K562 (cell line): ENCODE data around the gene THYN1. TPM values are rescaled to one million over a fixed set of nuclear protein-coding genes. Genes with fewer than 3 reads are reported as not detected.

ENCODE experiments used
- ATAC-seq: fragments of 200-7000 bp; cut with Tn5 transposase; 3 replicates; pipeline ENCODE4 v1.9.1; 2020; ENCODE audit warnings: moderate library complexity
- BruUV-seq: library from RNA; stranded (reverse); fragments of 400-500 nt; replicated peaks from 2 replicates; lab custom pipeline; 2021; lab: Mats Ljungman, UMichigan
- CTCF ChIA-PET: fragments of 300-600 bp; formaldehyde crosslinking; extraction: SDS; loops from one replicate; lab custom pipeline; 2021; ENCODE audit warnings: low intra/inter-chr PET ratio; lab: Yijun Ruan, JAX
- POLR2A ChIA-PET: fragments of 300-600, 350-650 bp; sonication (Branson Sonifier 250); formaldehyde crosslinking; extraction: SDS; loops from one replicate; lab custom pipeline; 2021; ENCODE audit warnings: antibody characterized with exemption, inconsistent platforms; lab: Yijun Ruan, JAX
- DNase-seq, 4 experiments: peaks; one replicate each; pipeline versions ENCODE4 v3.0.0 to v3.0.0-alpha.2; 2011 to 2018; ENCODE audit warnings: low spot score in 3 of 4, mixed read lengths in 3 of 4; ENCODE audit errors: extremely low read depth in 1 of 4
- FAIRE-seq: peaks from 2 replicates; lab custom pipeline; 2011; peaks lifted over from hg19 to GRCh38; lab: Jason Lieb, UNC
- H2AFZ ChIP-seq: 2 replicates; pipeline ENCODE4 v1.6.0; 2011; ENCODE audit warnings: low read depth, low read length, control low read depth, inconsistent platforms
- H3K27ac ChIP-seq: fragments of 200-600 bp; 3 replicates; pipeline ENCODE4 v1.8.0; 2011; ENCODE audit warnings: low read depth, mild to moderate bottlenecking, control low read depth, inconsistent platforms, low read length, moderate library complexity, mixed read lengths; ENCODE audit errors: extremely low read depth
- H3K27me3 ChIP-seq, 2 experiments: fragments of 300-600 bp in 1 of 2; 2 replicates in 1 of 2; 3 replicates in 1 of 2; pipeline versions ENCODE4 v1.6.0 to v1.8.0; 2011; ENCODE audit warnings: inconsistent platforms in 2 of 2, low read length in 2 of 2, mild to moderate bottlenecking in 1 of 2, mixed read lengths in 1 of 2, moderate library complexity in 1 of 2; ENCODE audit not compliant: control insufficient read depth in 2 of 2, insufficient read depth in 2 of 2
- H3K36me3 ChIP-seq: fragments of 300-600 bp; 3 replicates; pipeline ENCODE4 v1.8.0; 2011; ENCODE audit warnings: mild to moderate bottlenecking, low read length, inconsistent platforms; ENCODE audit not compliant: control insufficient read depth, insufficient read depth
- H3K4me1 ChIP-seq, 2 experiments: fragments of 200-600 bp in 1 of 2; replicated peaks in 1 of 2; 2 replicates in 1 of 2; 3 replicates in 1 of 2; pipeline versions ENCODE4 v1.5.1 to v1.8.0; 2011; ENCODE audit warnings: inconsistent platforms in 2 of 2, low read length in 2 of 2, mild to moderate bottlenecking in 1 of 2, mixed read lengths in 1 of 2, moderate library complexity in 1 of 2; ENCODE audit not compliant: control insufficient read depth in 2 of 2, insufficient read depth in 2 of 2
- H3K4me2 ChIP-seq: 2 replicates; pipeline ENCODE4 v1.6.1; 2011; ENCODE audit warnings: low read length, control low read depth, inconsistent platforms, mixed read lengths; ENCODE audit not compliant: insufficient read depth
- H3K4me3 ChIP-seq: fragments of 200-600 bp; sonication (generic), shearing (Covaris generic); 2 replicates; pipeline ENCODE4 v1.5.1; 2016; ENCODE audit warnings: control low read depth, inconsistent platforms
- H3K79me2 ChIP-seq: fragments of 200-600 bp; 3 replicates; pipeline ENCODE4 v1.8.0; 2011; ENCODE audit warnings: low read length, inconsistent platforms; ENCODE audit not compliant: control insufficient read depth, insufficient read depth
- H3K9ac ChIP-seq, 2 experiments: 2 replicates each; pipeline versions ENCODE4 v1.6.0 to v1.6.1; 2011; ENCODE audit warnings: low read depth in 2 of 2, low read length in 2 of 2, control low read depth in 1 of 2, inconsistent platforms in 1 of 2, mild to moderate bottlenecking in 1 of 2, mixed read lengths in 1 of 2; ENCODE audit not compliant: insufficient read depth in 1 of 2
- H3K9me1 ChIP-seq: one replicate; pipeline ENCODE4 v1.6.0; 2011; ENCODE audit warnings: inconsistent platforms, mild to moderate bottlenecking, low read length, moderate library complexity; ENCODE audit not compliant: control insufficient read depth, insufficient read depth
- H3K9me3 ChIP-seq: replicated peaks from 2 replicates; pipeline ENCODE4 v1.5.1; 2011; ENCODE audit warnings: low read depth, low read length, inconsistent platforms; ENCODE audit not compliant: control insufficient read depth, insufficient read depth
- H4K20me1 ChIP-seq: replicated peaks from 2 replicates; pipeline ENCODE4 v1.6.1; 2011; ENCODE audit warnings: low read length, inconsistent platforms, mixed read lengths; ENCODE audit not compliant: control insufficient read depth, insufficient read depth
- PYGO2 ChIP-seq: fragments of 450-650 bp; IDR thresholded peaks from 2 replicates; pipeline ENCODE4 v1.6.1; 2016; ENCODE audit warnings: mild to moderate bottlenecking, missing genetic modification characterization, moderate library complexity, missing compliant biosample characterization
- RAD21 ChIP-seq, 2 experiments: fragments of 250-450 bp in 1 of 2; fragments of 450-650 bp in 1 of 2; sonication (Bioruptor Pico) in 1 of 2; formaldehyde crosslinking in 1 of 2; IDR thresholded peaks in 1 of 2; conservative IDR thresholded peaks in 1 of 2; 2 replicates each; pipeline versions ENCODE4 v1.4.0 to v1.8.0; 2020 to 2022; ENCODE audit warnings: mild to moderate bottlenecking in 2 of 2, moderate library complexity in 1 of 2
- TCF3 ChIP-seq: sonication (generic); formaldehyde crosslinking; IDR thresholded peaks from 2 replicates; pipeline ENCODE4 v1.4.0; 2020; ENCODE audit warnings: mild to moderate bottlenecking, missing genetic modification reagents
- ZNF212 ChIP-seq: fragments of 450-650 bp; formaldehyde crosslinking; IDR thresholded peaks from 2 replicates; pipeline ENCODE4 v1.4.0; 2020; ENCODE audit warnings: mild to moderate bottlenecking
- ZNF324 ChIP-seq: fragments of 250-450 bp; sonication (Bioruptor Pico); IDR thresholded peaks from 2 replicates; pipeline ENCODE4 v1.4.0; 2020; ENCODE audit warnings: mild to moderate bottlenecking
- ZZZ3 ChIP-seq: fragments of 450-650 bp; IDR thresholded peaks from 2 replicates; pipeline ENCODE4 v1.6.1; 2016; ENCODE audit warnings: antibody characterized with exemption, mild to moderate bottlenecking, moderate library complexity
- WGBS: fragments of 100-300 bp; shearing (Covaris generic); methylation state at CpG from one replicate; pipeline ENCODE4 v1.1.6; 2016; ENCODE audit warnings: low coverage, mixed read lengths; ENCODE audit not compliant: insufficient coverage; ENCODE audit errors: missing lambda C conversion rate; 5-methylcytosine and 5-hydroxymethylcytosine counted together
- in situ Hi-C: fragments of 300-500 bp; cut with MboI; formaldehyde crosslinking; loops from 4 replicates; pipeline ENCODE4 v1.15.0; 2018; ENCODE audit warnings: inconsistent platforms, mixed read lengths
- intact Hi-C: fragments of 100-400 bp; cut with micrococcal nuclease; formaldehyde crosslinking; loops from 2 replicates; pipeline ENCODE4 v1.14.2; 2022
- polyA plus RNA-seq, 8 experiments: library from polyadenylated mRNA; depleted of rRNA in 4 of 8; stranded (reverse) in 5 of 8; unstranded in 3 of 8; fragments of >200 nt; fragmentation: Nextera tagmentation in 2 of 8; fragmentation: Illumina TruSeq in 1 of 8; extraction: Ambion mirVana in 2 of 8; extraction: Trizol in 1 of 8; gene quantifications; 2 replicates each; pipeline versions ENCODE4 v1.2.1 to v1.2.3, GENCODE V29; 2011 to 2014; ENCODE audit warnings: inconsistent platforms in 1 of 8, missing spikeins in 1 of 8
- total RNA-seq, 7 experiments: library from RNA; depleted of rRNA in 6 of 7; stranded (reverse); fragments of >200 nt in 6 of 7; fragmentation: Illumina TruSeq in 2 of 7; extraction: Trizol in 2 of 7; gene quantifications; 2 replicates each; pipeline versions ENCODE4 v1.2.1 to v1.2.3, GENCODE V29; 2011 to 2021; ENCODE audit warnings: low replicate concordance in 1 of 7
- TF ChIP-seq, protein P1 (sequence below), 2 experiments: fragments of 450-650 bp; formaldehyde crosslinking in 1 of 2; IDR thresholded peaks; 2 replicates each; pipeline versions ENCODE4 v1.4.0 to v1.6.1; 2014 to 2020; ENCODE audit warnings: mild to moderate bottlenecking in 2 of 2, borderline replicate concordance in 1 of 2, low read depth in 1 of 2
- TF ChIP-seq, protein P2 (sequence below): sonication (generic); formaldehyde crosslinking; IDR thresholded peaks from 2 replicates; pipeline ENCODE4 v1.8.1; 2022; ENCODE audit warnings: missing genetic modification reagents

The THYN1 gene
- total and polyA plus RNA-seq, 9 of the 15 experiments (the other 6 are each of a cell fraction or from before 2014, with no cell fraction given): 54.9 to 279 (median 104) TPM

DNA sequence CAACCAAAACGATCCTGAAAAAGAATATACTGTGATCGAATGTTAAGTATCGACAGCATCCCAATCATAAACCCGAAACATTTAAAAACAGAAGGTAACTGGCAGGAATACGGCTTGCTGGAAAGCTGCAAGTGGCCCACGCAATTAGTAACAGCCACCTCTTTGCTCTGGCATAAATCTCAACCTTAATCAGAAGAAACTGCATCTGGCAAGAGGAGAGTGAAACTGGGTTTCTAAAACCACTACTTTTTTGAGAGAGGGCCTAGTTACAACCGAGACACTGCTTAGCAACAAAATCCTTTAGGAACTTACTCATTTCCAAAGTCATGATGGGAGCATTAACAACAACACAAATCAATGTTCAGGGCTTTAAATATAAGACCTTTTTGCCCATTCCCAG lies 37.3 kb downstream of the THYN1 start (continued):
- no peak for TF ChIP-seq ZNF324 (CRISPR knock-in tag)

DNA sequence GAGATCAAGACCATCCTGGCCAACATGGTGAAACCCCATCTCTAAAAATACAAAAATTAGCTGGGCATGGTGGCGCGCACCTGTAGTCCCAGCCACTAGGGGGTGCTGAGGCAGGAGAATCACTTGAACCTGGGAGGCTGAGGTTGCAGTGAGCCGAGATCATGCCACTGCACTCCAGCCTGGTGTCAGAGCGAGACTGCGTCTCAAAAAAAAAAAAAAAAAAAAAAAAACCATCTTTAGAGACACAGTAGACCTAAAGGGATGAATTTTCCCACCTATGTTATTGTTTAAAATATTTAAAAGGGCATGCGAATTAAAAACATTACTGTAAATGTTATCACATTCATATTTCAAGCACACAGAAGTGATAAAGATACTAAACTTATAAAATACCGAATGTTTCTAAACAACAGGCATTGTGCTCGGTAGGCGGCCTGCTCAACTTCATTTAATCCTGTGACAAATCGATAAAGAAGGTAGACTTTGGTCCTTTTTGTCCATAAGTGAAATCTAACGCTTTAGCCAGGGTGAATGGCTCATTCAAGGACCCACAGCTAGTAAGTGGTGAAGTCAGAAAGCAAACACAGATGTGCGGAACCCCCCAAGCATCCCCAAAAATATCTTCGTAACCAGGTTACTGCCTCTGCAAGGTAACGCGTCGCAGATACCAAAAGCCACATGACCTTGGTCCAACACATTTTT lies 45.5 kb downstream of the THYN1 start:
- CTCF ChIA-PET: interaction anchor here (0.6 kb wide), 1 partner anchor 430 kb away, joined by 4 read pairs; no protein-coding TSS in a partner anchor
- DNase-seq (peak in 1 of 4 experiments; percentile 55), FAIRE-seq (no peak), ATAC-seq (peak; percentile 77)
- BruUV-seq: no TSS peak
- no peak overlapping the region for H3K4me3 ChIP-seq
- POLR2A ChIA-PET: no interaction called here
- peaks cover 13% of the 10 kb centered on the region for H3K79me2 ChIP-seq
- H3K4me1 ChIP-seq: no peaks in the 10 kb centered on the region
- no peaks in the 10 kb centered on the region for H4K20me1 ChIP-seq
- no peak overlapping the region for H3K27ac ChIP-seq
- no peaks in the 10 kb centered on the region for H3K9me1 ChIP-seq
- no peak overlapping the region for H3K9ac ChIP-seq
- peaks cover 97% of the 10 kb centered on the region for H3K36me3 ChIP-seq
- no peak overlapping the region for H2AFZ ChIP-seq
- intact Hi-C loops: loop anchor here (2.0 kb wide), 2 partner anchors 37 to 45 kb away; partner anchors contain the start of genes ACAD8 and THYN1
- 88% methylated on average over 14 of the region's 16 CpGs for WGBS
- no peaks in the 10 kb centered on the region for H3K9me3 ChIP-seq
- H3K4me2 ChIP-seq: no peak overlapping the region
- in situ Hi-C loops: no loop called here
- H3K27me3 ChIP-seq: no peaks in the 10 kb centered on the region
- TF ChIP-seq, protein P1, sequence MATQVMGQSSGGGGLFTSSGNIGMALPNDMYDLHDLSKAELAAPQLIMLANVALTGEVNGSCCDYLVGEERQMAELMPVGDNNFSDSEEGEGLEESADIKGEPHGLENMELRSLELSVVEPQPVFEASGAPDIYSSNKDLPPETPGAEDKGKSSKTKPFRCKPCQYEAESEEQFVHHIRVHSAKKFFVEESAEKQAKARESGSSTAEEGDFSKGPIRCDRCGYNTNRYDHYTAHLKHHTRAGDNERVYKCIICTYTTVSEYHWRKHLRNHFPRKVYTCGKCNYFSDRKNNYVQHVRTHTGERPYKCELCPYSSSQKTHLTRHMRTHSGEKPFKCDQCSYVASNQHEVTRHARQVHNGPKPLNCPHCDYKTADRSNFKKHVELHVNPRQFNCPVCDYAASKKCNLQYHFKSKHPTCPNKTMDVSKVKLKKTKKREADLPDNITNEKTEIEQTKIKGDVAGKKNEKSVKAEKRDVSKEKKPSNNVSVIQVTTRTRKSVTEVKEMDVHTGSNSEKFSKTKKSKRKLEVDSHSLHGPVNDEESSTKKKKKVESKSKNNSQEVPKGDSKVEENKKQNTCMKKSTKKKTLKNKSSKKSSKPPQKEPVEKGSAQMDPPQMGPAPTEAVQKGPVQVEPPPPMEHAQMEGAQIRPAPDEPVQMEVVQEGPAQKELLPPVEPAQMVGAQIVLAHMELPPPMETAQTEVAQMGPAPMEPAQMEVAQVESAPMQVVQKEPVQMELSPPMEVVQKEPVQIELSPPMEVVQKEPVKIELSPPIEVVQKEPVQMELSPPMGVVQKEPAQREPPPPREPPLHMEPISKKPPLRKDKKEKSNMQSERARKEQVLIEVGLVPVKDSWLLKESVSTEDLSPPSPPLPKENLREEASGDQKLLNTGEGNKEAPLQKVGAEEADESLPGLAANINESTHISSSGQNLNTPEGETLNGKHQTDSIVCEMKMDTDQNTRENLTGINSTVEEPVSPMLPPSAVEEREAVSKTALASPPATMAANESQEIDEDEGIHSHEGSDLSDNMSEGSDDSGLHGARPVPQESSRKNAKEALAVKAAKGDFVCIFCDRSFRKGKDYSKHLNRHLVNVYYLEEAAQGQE (IDR thresholded peaks at IDR 0.05; ENCODE audit: borderline replicate concordance): peak; percentile 36; the same call in 1 of the 2 replicates
- TF ChIP-seq, protein P1 (CRISPR knock-in tag; IDR thresholded peaks at IDR 0.05; ENCODE audit: low read depth): no peak
- TF ChIP-seq, protein P2, sequence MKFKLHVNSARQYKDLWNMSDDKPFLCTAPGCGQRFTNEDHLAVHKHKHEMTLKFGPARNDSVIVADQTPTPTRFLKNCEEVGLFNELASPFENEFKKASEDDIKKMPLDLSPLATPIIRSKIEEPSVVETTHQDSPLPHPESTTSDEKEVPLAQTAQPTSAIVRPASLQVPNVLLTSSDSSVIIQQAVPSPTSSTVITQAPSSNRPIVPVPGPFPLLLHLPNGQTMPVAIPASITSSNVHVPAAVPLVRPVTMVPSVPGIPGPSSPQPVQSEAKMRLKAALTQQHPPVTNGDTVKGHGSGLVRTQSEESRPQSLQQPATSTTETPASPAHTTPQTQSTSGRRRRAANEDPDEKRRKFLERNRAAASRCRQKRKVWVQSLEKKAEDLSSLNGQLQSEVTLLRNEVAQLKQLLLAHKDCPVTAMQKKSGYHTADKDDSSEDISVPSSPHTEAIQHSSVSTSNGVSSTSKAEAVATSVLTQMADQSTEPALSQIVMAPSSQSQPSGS (CRISPR knock-in tag): no peak
- TF ChIP-seq PYGO2 (tag): no peak
- no peak for TF ChIP-seq ZNF324 (CRISPR knock-in tag)
- peak; percentile 35 to 60 for TF ChIP-seq RAD21 (CRISPR knock-in tag; conservative IDR thresholded peaks at IDR 0.05 in 1 of 2, IDR thresholded peaks at IDR 0.05 in 1 of 2)
- 0 out of 2 replicates have a peak, but pooled peaks have one; percentile 27 for TF ChIP-seq ZZZ3
- no peak for TF ChIP-seq TCF3 (CRISPR knock-in tag)
- TF ChIP-seq ZNF212 (CRISPR knock-in tag): no peak
